ENCODE results near the gene CIRBP.
"Not testable (repeated sequence)": the region's sequence is repeated elsewhere in the genome, so short reads cannot be mapped to it uniquely, and the experiment has no call there.

The CIRBP gene

DNA sequence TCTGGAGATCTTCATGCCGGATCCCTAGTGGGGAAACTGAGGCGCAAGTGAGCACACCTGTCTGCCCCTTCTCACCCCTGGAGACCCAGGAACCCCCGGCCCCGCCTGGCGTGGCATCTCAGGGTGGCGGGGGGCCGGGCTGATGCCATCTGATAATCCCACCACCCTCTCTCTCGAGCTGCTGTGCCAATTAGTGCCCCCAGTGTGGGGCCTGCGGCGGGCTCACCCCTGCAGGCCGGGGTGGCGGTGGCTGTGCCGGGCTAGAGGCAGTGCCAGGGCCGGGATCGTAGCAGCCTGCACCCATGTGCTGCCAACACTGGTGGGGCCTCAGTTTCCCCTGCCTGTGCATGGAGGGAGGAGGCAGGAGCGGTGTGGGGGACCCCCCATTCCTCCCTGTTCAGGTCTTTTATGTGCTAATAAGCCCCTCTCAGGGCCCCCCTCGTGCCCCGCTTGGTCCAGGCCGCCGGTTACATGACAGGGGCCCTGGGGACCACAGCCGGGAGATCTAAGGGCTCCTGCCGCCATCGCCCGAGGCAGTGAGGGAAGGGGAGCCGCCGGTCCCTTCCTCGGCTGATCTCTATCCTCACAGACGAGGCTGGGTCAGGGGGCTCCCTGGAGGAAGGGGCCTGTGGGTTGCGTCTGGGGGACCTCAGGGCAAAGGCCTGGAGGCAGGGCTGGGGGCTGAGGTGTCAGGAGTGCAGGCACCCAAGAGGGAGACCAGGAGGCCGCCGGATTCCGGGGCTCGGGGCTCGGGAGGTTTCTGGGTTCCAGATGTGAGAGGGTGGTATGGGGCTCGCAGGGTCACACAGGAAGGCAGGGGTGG lies 24.9 kb downstream of the CIRBP start:
- FAIRE-seq = no peak

DNA sequence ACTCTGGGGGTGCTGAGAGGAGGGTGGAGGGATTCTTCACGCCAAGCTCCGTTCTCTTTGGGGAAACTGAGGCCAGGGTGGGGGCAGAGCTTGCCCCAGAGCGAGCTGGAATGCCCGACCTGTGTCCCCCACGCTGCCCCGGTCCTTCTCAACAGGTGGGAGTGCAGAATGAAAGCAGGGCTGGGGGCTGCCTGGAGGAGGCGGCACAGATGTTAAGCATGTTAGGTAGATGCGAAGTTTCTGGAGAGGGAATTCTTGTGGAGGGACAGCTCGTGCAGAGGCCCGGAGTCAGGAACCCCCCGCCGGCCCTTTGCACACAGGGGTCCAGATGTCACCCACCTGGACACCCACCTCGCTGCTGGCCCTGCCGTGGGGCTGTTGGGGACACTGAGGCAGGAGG lies 25.6 kb downstream of the CIRBP start:
- FAIRE-seq = no peak

DNA sequence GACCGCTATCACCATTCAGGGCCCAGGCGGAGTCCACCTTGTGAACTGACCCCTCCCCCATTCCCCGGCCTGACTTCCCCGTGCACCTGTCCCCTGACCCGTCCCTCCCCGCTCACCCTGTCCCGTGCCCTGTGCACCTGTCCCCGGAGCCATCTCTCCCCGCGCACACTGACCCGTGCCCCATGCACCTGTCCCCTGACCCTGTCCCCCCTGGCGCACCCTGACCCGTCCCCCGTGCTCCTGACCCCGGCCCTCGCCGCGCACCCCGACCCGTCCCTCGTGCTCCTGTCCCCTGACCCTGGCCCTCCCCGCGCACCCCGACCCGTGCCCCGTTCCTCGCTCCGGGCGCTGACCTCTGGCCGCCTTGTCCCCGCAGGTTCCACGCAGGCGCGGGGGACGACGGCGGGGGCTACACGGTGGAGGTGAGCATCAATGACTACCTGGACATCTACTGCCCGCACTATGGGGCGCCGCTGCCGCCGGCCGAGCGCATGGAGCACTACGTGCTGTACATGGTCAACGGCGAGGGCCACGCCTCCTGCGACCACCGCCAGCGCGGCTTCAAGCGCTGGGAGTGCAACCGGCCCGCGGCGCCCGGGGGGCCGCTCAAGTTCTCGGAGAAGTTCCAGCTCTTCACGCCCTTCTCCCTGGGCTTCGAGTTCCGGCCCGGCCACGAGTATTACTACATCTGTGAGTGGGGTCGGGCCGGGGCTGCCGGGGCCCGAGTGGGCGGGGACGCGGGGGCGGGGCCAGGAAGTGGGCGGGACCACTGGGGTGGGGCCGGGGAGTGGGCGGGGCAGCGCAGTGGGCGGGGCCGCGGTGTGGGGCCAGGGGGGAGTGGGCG lies 26.3 kb downstream of the CIRBP start:
- no peak for FAIRE-seq

DNA sequence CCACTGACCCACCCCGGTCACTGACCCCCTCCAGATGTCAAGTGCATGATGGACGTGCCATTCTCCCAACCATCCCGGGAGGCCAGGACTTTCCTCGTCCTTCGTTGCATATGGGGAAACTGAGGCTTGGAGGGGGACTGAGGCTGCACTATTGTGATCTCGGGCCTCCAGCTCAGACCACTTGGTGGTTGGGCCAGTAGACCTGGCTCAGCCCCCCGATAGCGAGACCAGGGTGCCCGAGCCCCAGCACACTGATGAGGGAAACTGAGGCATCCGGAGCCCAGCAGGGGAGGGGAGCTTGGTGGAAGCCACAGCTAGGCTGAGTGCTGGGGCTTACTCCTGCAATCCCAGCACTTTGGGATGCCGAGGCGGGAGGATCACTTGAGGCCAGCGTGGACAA lies 26.9 kb downstream of the CIRBP start:
- no peak for FAIRE-seq

DNA sequence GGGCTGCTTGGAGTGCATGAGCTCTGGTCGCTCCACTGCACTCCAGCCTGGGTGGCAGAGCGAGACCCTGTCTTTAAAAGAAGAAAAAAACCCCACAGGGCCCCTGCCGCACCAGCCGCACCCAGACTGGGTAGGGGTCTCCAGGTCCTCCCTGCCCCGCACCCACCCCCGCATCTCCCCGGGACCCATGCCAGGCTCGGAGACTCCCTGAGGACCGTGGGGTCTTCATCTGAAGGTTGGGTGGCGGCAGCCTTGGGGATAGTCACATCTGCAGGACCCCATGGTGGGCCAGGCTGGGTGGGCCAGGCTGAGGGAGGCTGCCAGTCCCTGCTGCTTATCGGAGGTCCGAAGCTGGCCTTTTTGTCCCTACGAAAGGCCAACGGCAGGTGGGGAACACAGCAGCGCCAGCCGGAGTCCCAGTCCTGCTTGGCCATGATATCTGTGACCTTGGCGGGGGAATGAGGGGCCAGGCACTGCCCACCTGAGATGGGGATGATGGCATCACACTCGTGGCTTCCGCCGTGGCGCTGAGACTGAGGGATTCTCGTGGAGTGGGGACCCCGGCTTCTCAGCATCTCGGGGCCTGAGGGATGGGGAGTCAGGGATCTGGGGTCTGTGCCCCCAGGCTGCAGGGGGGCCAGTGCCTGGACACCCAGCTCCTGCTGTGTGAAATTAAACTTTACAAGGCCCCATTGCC lies 27.6 kb downstream of the CIRBP start:
- no peak for FAIRE-seq

DNA sequence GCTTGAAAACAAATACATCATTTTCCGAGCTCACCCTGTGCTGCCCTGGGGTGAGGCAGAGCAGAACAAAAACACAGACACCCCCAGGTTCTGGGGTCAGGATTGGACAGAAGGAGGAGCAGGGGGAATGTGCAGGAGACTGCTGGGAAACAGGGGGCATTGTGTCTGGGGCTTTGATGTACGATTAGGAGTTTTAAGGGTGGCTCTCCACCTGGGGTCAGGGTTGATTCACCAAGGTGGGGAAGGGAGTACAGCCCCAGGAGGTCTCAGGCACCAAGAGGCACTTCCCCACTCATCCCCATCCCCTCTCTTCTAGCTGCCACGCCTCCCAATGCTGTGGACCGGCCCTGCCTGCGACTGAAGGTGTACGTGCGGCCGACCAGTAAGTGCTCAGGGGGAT lies 29.1 kb downstream of the CIRBP start:
- no peak for FAIRE-seq

DNA sequence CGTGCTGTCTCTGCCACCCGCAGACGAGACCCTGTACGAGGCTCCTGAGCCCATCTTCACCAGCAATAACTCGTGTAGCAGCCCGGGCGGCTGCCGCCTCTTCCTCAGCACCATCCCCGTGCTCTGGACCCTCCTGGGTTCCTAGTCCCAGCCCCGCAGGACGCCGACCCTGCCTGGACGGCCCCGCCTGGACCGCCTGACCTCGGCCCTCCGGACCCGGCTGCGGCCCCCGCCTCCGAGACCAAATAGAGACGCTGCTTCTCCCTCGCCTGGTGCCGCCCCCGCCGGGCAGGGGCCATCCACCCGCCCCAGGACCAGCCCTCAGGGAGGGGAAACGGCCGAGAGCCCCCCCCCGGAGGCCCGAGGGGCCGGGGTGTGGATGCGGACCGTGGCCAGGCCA lies 30.7 kb downstream of the CIRBP start:
- FAIRE-seq = no peak

DNA sequence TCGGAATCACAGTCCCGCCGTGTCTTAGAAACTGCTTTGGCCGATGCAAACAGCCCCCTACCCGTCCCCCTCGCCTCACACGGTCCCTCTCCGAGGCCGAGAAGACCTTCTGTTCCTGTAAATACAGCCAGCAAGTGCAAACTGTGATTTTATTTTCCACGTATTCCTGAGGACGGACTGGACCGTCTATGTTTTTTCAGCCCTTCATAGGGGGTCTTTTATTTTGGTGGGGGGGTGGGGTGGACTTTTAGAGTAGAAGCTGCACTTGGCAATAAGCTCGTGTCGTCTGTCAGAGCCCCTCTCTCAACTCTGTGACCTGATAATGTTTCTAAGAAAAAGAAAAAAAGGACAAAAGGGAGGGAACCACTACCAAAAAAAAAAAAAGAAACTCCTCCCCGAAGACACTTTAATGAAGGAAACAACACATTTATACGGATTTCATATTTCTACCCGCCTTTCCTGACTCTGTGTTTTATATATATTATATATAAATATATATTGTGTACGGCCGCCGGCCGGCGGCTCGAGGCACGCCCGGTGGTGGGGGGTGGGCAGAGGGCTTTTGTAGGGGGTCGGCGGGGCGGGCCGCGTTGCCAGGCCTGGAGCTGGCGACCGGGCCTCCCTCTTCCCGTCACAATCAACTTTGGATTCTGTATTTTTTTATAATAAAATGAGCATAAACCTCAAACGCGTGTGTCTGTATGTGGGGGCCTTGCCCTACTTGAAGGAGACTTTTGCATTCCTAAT lies 31.8 kb downstream of the CIRBP start:
- no peak for FAIRE-seq

DNA sequence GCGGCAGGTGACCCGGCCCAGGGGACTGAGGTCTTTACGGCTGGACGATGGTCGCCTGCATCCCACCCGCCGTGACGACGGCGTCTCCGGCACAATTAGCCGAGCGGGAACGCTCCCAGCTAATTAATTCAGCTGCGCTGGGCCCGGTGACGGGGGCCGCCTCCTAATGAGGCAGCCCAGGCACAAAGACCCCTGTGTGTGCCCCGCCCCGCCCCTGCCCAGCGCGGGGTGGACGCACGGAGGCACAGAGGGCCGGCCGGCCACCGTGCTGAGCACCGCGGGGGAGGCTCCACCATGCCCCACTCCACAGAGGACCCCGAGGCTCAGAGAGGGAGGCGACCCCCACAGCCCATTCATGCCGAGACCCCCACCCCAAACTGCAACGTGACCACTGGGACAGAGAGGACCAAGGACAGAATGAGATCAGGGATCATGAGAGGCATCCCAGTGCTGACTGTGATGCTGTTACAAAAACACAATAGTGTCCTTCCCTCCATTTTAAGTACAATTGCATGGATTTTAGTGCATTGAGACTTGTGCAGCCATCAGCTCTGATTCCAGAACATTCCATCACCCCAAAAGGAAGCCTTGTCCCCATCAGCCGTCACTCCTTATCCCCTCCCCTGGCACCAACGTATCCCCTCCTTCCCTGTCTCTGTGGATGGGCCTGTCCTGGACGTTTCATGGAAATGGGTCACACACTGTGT lies 33.6 kb downstream of the CIRBP start:
- FAIRE-seq = no peak

DNA sequence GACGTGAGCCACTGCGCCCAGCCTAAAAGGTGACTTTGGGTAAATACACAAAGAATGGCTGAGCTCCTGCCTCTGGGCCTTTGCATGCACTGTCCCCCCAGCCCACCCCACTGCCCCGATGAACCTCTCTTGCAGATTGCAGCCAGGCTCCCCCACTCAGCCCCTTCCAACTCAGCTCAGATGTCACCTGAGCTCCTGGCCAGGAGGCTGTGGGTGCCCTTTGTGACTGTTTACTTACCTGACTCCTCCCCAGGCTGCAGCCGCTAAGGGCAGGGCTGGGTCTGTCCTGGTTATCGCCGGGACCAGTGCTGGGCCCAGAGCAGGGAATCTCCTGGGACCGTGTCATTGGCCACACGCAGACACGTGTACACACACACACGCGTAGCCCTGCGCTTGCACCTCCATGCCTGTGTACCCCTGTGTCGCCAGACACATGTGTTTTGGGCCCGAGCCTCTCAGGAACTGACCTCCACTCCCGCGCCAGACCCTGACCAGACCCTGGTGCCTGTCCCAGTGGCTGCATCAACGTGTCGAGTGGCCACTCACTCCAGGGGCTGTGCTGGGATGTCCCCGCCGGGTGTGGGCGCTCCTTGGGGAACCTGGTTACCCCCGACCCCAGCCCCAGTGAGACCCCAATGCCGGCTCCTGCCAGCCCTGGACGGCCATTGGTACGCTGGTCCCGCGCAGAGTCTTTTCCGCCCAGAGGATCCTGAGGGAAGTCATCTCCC lies 35.2 kb downstream of the CIRBP start:
- FAIRE-seq = no peak

DNA sequence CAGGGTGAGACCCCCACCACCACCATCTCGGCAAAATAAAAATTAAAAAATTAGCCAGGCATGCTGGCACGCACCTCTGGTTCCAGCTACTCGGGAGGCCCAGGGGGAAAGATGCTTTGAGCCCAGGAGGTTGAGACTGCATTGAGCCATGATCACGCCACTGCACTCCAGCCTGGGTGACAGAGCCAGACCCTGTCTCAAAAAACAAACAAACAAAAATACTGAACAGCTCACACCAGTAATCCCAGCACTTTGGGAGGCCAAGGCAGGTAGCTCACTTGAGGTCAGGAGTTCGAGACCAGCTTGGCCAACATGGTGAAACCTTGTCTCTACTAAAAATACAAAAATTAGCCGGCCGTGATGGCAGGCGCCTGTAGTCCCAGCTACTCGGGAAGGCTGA lies 36.2 kb downstream of the CIRBP start:
- FAIRE-seq = not testable (repeated sequence)

DNA sequence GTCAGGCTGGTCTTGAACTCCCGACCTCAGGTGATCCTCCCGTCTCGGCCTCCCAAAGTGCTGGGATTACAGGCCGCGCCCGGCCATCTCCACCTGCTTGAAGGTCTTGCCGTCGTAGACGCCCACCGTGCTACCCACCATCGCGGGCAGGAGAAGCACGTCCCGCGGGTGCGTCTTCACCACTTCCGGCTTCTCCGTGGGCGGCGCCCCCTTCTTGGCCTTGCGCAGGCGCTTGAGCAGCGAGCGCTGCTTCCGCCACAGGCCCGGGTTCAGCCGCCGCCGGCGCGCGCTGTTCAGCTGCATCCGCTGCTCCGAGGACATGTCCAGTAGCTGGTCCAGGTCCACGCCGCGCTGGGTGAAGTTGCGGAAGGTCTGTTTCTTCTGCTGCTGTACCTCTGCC lies 38.2 kb downstream of the CIRBP start:
- no peak for FAIRE-seq

DNA sequence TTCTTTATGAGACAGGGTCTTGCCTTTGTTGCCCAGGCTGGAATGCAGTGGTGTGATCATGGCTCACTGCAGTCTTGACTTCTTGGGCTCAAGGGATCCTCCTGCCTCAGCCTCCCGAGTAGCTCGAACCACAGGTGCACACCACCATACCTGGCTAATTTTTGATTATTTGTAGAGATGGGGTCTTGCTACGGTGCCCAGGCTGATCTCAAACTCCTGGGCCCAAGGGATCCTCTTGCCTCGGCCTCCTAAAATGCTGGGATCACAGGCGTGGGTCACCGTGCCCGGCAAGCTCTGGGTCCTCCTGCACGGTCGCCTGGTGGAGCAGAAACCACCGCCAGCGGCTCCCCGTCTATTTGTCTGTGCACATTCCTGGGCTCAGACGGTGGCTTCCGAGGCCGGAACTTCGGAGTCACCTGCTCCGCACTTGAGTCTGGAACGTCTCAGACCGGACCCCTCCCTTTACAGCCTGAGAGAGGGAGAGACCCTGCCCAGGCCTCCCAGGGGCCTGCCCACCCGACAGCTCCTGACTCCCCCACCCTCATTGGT lies 38.7 kb downstream of the CIRBP start:
- no peak for FAIRE-seq

DNA sequence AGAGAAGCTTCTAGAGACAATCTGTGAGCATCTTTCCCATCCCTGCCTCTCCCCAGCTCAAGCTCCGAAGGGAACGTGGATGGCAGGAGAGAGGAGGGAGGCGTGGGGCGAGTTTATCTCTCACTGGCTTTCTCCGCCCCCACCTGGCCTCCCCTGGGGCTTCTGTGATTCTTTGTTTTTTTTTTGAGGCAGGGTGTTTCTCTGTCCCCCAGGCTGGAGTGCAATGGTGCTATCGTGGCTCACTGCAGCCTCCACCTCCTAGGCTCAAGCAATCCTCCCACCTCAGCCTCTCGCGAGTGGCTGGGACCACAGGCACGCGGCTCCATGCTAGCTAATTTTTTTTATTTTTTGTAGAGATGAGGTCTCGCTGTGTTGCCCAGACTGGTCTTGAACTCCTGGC lies 39.6 kb downstream of the CIRBP start:
- no peak for FAIRE-seq

DNA sequence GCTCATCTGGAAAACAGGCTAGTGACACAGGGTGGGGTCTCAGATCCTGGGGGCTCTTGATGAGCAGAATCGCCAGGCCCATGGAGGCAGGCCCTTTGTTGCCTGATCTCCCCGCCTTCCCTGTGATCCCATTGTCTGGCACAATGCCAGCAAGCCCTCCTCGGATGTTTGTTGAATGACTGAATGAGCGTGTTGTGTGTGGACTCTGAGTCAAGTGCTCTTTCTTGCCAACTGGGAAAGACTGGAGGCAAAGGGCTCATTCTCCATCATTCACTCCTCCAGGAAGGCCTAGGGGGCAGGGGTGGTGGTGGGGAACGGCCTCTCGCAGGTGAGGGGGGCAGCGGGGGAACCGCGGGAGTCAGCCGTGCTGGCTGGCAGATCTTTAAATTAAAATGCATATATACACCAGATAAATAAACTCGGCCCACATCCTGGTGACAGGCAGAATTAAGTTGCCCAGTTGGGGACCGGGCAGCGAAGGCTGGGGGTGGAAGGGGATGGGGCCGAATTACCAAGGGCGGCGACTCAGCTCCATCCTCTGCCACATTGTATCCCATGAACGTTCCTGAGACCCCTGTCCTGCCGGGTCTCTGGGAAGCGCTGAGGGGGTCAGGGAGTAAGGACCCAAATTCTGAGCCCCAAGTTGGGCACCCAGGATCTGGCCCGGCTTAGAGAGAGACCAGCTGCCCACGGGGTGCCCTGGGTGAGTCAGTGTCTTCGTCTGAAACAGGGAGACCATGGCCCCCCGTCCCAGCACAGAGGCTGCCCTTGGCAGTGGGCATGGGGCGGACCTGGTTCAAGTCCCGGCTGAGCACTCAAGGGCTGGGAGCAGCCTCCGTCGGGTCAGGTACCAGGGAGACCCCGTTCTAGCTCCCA lies 41.1 kb downstream of the CIRBP start:
- no peak for FAIRE-seq

DNA sequence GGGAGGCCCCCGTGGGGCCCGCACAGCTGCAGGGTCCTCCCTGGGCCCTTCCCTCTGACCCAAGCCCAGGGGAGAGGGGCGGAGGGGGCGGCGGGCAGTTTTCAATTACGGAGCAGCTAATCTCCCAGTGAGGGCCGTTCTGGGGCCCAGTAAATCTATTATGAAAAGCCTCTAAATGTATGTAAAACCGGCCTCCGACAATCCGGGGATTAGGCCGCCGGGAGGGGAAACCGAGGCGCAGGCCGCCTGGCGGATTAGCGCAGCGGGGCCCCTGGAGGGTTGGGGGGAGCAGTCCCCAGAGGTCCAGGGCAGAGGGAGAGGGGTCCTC lies 41.7 kb downstream of the CIRBP start:
- no peak for FAIRE-seq

DNA sequence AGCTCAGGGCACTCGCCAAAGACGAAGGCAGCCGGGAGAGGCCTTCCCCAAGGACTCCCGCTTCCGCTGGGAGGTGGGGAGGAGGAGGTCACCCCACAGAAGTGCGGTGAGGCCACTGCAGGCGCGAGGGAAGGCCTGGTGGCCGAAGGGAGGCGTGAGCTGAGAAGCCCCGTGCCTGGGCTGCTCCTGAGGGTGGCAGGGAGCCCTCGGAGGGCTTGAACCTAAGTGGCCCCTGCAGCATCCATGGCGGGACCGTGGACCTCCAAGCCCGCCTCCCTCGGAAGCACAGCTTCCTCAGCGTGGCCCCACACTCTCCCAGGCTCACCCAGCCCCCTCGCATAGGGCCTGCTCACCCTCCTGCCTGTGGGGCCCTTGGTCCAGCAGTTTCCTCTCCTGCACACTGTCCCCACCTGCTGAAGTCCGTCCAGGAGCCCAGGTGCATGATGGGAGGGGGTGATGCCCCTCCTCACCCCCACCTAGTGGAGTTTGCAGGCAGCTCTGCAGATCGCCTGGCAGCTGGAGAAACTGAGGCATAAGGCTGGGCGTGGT lies 42.5 kb downstream of the CIRBP start:
- FAIRE-seq = no peak

DNA sequence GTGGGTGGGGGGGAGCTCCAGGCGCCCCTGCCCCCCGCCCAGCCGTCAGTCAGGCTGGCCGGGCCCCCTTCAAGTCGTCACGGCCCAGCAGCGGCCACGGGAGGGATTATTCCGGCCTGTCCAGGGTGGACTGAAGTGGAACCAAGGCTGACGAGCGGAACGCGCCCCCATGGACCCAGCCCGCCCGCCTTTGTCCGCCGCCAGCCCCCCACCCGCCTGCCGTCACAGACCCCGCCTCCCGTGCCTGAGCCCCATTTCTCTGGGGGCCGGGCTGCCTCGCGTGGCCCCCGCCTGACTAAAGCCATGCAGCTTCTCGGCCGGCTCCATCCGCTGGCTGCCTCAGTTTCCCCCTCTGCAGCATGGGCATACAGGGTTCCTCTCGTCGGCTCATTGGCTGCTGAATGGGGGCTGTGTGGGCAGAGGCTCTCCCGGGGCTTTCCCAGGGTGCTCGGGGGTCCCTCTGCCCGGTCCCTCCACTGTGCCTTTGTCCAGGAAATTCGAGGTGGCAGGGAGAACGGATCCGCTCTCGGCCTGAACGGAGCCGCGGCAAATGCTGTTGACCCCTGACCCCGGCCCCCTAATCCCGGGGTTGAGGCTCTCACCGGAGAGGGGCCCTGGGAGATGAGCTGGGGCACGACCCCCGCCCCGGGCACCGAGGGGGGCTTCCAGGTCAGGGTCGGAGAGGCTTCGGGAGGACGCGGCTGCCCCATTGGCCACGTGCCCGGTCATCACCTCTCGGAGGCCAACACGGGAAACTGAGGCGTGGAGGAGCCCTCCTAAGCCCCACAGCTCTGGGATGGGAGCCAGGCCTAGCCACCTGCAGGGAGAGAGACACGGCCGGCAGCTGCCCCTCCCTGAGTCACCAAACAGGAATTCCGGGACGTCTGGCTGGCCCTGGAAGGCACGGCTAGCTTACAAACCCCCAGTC lies 43.9 kb downstream of the CIRBP start:
- no peak for FAIRE-seq
